HG02981 (cell line): Measurements from ENCODE around the gene NPL.

Experiments used
- ATAC-seq: cut with Tn5 transposase; IDR thresholded peaks from one replicate; pipeline ENCODE4 v1.9.1; 2021; ENCODE audit warnings: mild to moderate bottlenecking, moderate library complexity; ENCODE audit not compliant: unreplicated experiment

Gene NPL

GRCh38 chr1:182811975-182812722 lies 22.6 kb downstream of the NPL start:
- ATAC-seq, result no peak

GRCh38 chr1:182816863-182817262 lies 27.3 kb downstream of the NPL start:
- ATAC-seq, result no peak

DNA sequence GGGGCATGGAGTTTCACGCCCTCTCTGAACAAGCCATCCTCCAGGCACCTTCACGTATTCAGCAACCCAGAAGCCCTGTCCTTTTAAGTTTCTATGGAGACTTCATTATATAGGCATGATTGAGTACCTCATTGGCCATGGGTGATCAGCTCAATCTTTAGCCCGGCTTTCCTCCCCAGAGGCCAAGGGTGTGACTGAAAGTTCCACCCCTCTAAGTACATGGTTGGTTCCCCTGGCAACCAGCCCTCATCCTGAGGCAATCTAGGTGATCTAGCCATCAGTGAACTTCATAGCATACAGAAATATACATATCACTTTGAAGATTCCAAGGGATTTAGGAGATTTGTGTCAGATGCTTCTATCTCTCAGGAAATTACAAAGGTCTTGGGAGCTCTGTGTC lies 28.2 kb downstream of the NPL start:
- ATAC-seq, result no peak

DNA sequence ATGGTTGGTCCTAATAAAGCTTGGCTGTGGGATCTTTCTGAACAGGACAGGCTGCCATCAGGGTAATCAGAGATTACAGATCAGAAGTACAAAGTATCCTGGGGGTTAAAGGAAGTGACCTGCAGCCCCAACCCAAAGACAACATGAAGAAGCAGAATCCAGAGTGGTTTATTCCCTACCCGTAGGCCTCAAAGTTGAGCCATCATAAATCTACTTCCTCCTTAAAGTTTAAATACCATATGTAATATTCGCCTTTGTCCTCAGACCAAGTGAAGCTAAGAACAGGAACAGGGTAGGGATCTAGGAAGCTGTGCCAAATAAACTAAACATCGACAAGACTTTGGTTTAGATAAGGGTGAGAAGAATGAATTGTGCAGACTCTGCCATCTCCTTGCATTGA lies 33.6 kb downstream of the NPL start:
- ATAC-seq, result no peak

DNA sequence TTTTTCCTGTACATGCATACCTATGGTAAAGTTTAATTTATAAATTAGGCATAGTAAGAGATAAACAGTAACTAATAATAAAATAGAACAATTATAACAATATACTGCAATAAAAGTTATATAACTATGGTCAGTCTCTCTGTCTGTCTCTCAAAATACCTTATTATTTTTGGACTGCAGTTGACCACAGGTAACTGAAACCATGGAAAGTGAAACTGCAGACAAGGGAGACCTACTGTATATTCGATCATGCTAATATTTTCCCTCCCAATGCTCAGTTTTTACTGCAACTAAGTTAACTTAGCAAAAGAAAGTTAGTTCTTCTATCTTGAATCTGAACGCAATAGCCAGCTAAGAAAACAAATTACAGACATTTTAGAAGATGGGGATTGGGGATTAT lies 37.3 kb downstream of the NPL start:
- no peak for ATAC-seq

- ATAC-seq, result peak; percentile 72
These were observed 39.8 kb downstream of the NPL start for GRCh38 chr1:182829285-182829932.

DNA sequence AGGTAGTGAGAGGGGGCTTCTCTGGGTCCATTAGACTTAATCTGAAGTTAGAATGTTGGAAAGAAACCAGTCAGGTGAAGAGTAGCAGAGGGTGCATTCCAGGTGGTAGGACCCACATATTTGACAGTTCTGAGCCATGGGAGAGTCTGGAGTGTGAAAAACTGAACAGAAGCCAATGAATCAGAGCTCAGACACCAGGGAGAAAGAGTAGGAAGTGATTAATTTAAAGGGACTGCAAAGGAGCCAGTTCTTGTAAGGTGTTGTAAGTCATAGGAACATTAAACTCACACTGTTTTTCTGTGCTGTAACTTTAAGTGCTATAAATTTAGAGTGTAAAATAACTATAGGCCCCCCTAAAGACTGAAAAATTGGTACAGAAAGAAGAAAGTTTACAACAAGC lies 43.7 kb downstream of the NPL start:
- no peak for ATAC-seq

DNA sequence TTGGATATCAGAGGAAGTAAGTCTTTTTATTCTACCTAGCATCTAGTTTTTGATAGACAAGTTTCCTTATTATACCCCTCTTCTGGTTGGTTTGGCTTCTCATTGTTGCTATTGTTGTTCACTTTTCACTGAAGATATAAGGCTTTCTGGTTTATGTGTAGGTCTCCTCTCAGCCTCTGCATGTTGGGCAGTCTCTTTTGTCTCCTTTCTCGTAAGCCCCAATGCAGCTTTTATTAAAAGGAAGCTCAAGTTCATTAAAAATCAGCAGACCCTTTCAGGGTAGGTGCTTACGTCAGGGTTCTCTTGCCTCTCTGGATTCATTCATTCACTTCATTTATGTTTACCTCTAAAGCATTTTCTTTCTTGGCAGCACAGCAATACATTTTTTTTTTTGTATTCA lies 44.8 kb downstream of the NPL start:
- no peak for ATAC-seq

- no peak for ATAC-seq
These were observed 46.2 kb downstream of the NPL start for GRCh38 chr1:182835806-182836205.

GRCh38 chr1:182839209-182840066 lies 49.9 kb downstream of the NPL start, which contains the start of gene DHX9:
Gene DHX9, plus strand, starts transcription at chr1:182839347. Its CDS starts 3,220 bp downstream, at chr1:182842567.
- peak; percentile 70 for ATAC-seq

GRCh38 chr1:182841368-182841988 lies 51.9 kb downstream of the NPL start:
- no peak for ATAC-seq

DNA sequence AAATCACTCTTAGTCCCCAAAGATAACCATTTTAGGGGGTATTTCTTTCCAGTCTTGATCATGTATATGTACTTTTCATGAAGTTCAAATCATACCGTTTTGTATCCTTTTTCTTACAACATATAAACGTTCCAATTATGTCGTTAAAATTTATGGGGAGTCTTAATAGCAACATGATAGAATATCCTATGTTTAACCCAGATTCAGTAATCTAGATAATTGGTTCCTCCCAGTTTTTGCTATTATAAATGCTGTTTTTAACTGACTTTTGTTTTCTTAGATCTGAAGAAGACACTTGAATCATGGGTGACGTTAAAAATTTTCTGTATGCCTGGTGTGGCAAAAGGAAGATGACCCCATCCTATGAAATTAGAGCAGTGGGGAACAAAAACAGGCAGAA lies 52.7 kb downstream of the NPL start:
- no peak for ATAC-seq

GRCh38 chr1:182845379-182845778 lies 55.8 kb downstream of the NPL start:
- ATAC-seq, result no peak

DNA sequence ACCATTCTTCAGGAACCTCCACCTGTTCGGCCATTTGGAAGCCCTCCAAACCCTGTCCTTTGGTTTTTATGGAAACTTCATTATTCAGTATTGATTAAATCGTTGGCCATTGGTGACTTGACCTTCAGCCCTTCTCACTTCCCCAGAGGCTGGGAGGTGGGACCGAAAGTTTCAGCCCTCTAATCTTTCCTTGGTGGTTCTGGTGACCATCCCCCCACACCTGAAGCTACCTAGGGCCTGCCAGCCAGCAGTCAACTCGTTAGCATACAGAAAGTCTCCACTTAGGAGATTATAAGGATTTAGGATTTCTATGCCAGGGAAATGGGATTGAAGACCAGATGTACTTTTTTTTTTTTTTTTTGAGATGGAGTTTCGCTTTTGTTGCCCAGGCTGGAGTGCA lies 56.3 kb downstream of the NPL start:
- no peak for ATAC-seq

GRCh38 chr1:182847105-182847504 lies 57.5 kb downstream of the NPL start:
- ATAC-seq, result no peak

GRCh38 chr1:182848736-182849135 lies 59.2 kb downstream of the NPL start:
- ATAC-seq, result no peak

GRCh38 chr1:182850319-182850718 lies 60.7 kb downstream of the NPL start:
- no peak for ATAC-seq

- no peak for ATAC-seq
These were observed 62.3 kb downstream of the NPL start for GRCh38 chr1:182851825-182852224.

DNA sequence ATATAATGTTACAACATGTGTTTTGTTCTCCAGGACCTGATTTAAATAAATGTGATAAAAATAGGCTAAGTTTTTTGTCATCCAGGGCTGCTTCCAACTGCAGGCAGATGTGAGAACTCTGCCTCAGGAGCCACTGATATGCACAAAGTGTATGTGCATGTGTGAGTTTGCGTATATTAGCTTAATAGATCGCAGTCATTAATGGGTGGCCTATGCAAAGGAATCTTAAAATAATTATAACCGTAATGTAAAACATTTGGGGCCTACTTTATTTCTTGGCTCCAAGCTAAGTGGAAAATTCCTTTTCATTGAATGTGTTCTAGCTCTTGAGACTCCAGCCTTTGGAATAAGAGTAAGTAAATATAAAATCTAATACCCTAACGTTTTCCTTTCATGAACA lies 66.3 kb downstream of the NPL start:
- ATAC-seq, result no peak

DNA sequence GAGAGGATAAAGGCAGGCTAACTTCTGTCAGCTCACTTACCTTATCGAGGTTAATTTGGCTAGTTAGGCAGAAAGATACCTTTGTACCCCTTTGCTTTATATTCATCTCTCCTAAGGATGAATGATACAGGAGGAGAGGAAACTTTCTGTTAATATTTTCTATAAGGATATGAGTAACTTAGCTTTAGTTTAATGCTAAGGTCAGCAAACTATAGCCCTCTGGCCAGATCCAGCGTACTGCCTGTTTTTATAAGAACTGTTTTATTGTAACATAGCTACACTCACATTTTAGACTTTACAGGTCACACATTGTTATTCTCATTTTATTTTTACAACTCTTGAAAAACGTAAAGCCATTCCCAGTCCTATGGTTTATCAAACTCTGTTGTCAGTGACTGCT lies 67.6 kb downstream of the NPL start:
- ATAC-seq, result no peak

DNA sequence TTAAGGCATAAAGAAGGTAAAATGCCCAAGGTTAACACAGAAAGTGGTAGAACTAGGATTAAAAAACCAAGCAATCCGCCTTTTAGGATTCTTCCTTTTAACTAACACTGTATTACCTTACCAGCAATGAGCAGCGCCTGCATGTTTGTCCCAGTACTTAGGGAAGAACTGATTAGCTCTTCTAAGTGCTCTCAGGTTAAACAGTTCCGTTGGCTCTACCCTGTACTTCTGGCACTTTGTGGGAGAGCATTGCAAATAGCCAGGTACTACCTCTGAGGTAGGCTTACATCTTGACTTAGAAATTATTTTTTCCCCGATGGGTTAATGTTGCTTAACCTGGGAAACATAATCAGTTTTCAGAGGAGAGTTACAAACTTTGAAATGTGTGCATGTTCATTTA lies 71.1 kb downstream of the NPL start:
- ATAC-seq, result no peak
